Mammary epithelial cell (primary cell): ENCODE results near the gene ARL1.

Source experiments
- EZH2 ChIP-seq: IDR thresholded peaks from 2 replicates; pipeline ENCODE4 v1.6.1; 2012; ENCODE audit warnings: low read length, inconsistent platforms, borderline replicate concordance
- TF ChIP-seq, protein P1 (sequence below), 2 donors: IDR thresholded peaks in 1 of 2; conservative IDR thresholded peaks in 1 of 2; 2 replicates each; pipeline ENCODE4 v1.5.1; 2011 to 2012; ENCODE audit warnings: inconsistent platforms in 2 of 2, low read length in 2 of 2, mild to moderate bottlenecking in 2 of 2, control low read depth in 1 of 2, low read depth in 1 of 2; ENCODE audit not compliant: insufficient read depth in 1 of 2; ENCODE audit errors: extremely low read depth in 1 of 2

DNA sequence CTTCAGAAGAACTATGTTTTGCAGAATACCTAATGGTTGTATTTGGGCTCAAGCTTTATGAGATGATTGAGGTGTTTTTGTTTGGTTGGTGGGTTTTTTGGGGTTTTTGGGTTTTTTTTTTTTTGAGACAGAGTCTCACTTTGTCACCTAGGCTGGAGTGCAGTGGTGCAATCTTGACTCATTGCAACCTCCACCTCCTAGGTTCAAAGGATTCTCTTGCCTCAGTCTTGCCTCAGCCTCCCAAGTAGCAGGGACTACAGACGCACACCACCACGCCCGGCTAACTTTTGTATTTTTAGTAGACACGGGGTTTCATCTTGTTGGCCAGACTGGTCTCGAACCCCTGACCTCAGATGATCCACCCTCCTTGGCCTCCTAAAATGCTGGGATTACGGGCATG, 39.6 kb downstream of the ARL1 start:
- TF ChIP-seq, protein P1, sequence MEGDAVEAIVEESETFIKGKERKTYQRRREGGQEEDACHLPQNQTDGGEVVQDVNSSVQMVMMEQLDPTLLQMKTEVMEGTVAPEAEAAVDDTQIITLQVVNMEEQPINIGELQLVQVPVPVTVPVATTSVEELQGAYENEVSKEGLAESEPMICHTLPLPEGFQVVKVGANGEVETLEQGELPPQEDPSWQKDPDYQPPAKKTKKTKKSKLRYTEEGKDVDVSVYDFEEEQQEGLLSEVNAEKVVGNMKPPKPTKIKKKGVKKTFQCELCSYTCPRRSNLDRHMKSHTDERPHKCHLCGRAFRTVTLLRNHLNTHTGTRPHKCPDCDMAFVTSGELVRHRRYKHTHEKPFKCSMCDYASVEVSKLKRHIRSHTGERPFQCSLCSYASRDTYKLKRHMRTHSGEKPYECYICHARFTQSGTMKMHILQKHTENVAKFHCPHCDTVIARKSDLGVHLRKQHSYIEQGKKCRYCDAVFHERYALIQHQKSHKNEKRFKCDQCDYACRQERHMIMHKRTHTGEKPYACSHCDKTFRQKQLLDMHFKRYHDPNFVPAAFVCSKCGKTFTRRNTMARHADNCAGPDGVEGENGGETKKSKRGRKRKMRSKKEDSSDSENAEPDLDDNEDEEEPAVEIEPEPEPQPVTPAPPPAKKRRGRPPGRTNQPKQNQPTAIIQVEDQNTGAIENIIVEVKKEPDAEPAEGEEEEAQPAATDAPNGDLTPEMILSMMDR (conservative IDR thresholded peaks at IDR 0.05 in 1 of 2, IDR thresholded peaks at IDR 0.05 in 1 of 2; ENCODE audit: extremely low read depth in 1 of 2, insufficient read depth in 1 of 2, low read depth in 1 of 2, low read length in 2 of 2): no peak
- no peak for TF ChIP-seq EZH2
